MM.1S (cell line): ENCODE data around the gene CCNF.

Source experiments
- DNase-seq: peaks from one replicate; pipeline ENCODE4 v3.0.0-alpha.2; 2015
- H2AFZ ChIP-seq: fragments of 300-600 bp; sonication (generic); 2 replicates; pipeline ENCODE4 v1.6.0; 2016; ENCODE audit warnings: antibody characterized with exemption, low read length
- H3F3A ChIP-seq: fragments of 300-600 bp; sonication (generic); 2 replicates; pipeline ENCODE4 v1.6.1; 2016; ENCODE audit warnings: mild to moderate bottlenecking, antibody characterized with exemption, low read length, moderate library complexity, mixed read lengths; ENCODE audit not compliant: insufficient read depth
- H3K27ac ChIP-seq: fragments of 300-600 bp; sonication (generic); 2 replicates; pipeline ENCODE4 v1.5.1; 2016; ENCODE audit warnings: mild to moderate bottlenecking, low read length
- H3K27me3 ChIP-seq: fragments of 300-600 bp; sonication (generic); replicated peaks from 2 replicates; pipeline ENCODE4 v1.6.0; 2016; ENCODE audit warnings: low read length; ENCODE audit not compliant: insufficient read depth
- H3K36me3 ChIP-seq: fragments of 300-600 bp; sonication (generic); replicated peaks from 2 replicates; pipeline ENCODE4 v1.6.1; 2016; ENCODE audit warnings: mild to moderate bottlenecking, low read length, mixed read lengths; ENCODE audit not compliant: insufficient read depth
- H3K4me1 ChIP-seq: fragments of 300-600 bp; sonication (generic); 2 replicates; pipeline ENCODE4 v1.6.1; 2016; ENCODE audit warnings: low read length, mixed read lengths
- H3K4me2 ChIP-seq: fragments of 300-600 bp; sonication (generic); 2 replicates; pipeline ENCODE4 v1.6.0; 2016; ENCODE audit warnings: low read depth, low read length
- H3K4me3 ChIP-seq: fragments of 300-600 bp; sonication (generic); 2 replicates; pipeline ENCODE4 v1.5.1; 2016; ENCODE audit warnings: low read length, mixed read lengths
- H3K79me2 ChIP-seq: fragments of 300-600 bp; sonication (generic); 2 replicates; pipeline ENCODE4 v1.6.1; 2016; ENCODE audit warnings: mixed run types, low read length, mixed read lengths
- H3K9ac ChIP-seq: fragments of 300-600 bp; sonication (generic); 2 replicates; pipeline ENCODE4 v1.6.1; 2016; ENCODE audit warnings: low read length, mixed read lengths
- H3K9me2 ChIP-seq: fragments of 300-600 bp; sonication (generic); replicated peaks from 2 replicates; pipeline ENCODE4 v1.6.1; 2016; ENCODE audit warnings: mild to moderate bottlenecking, low read length, mixed read lengths; ENCODE audit not compliant: insufficient read depth
- H3K9me3 ChIP-seq: fragments of 300-600 bp; sonication (generic); replicated peaks from 2 replicates; pipeline ENCODE4 v1.6.1; 2016; ENCODE audit warnings: mild to moderate bottlenecking, low read length, mixed read lengths; ENCODE audit not compliant: insufficient read depth
- H4K20me1 ChIP-seq: fragments of 300-600 bp; sonication (generic); 2 replicates; pipeline ENCODE4 v1.6.1; 2016; ENCODE audit warnings: mild to moderate bottlenecking, low read length, moderate library complexity, mixed read lengths; ENCODE audit not compliant: insufficient read depth
- CTCF ChIP-seq: fragments of 300-600 bp; sonication (generic); IDR thresholded peaks from 2 replicates; pipeline ENCODE4 v1.5.1; 2016; ENCODE audit warnings: antibody characterized with exemption, low read length, mixed read lengths
- EZH2 ChIP-seq: fragments of 300-600 bp; sonication (generic); optimal IDR thresholded peaks from 2 replicates; pipeline ENCODE3; 2017; ENCODE audit warnings: low read depth, mild to moderate bottlenecking, antibody characterized with exemption, low read length, mixed read lengths
- EZH2phosphoT487 ChIP-seq: fragments of 300-600 bp; sonication (generic); IDR thresholded peaks from 2 replicates; pipeline ENCODE4 v1.6.1; 2018; ENCODE audit warnings: antibody characterized with exemption, low read length

The CCNF gene

DNA sequence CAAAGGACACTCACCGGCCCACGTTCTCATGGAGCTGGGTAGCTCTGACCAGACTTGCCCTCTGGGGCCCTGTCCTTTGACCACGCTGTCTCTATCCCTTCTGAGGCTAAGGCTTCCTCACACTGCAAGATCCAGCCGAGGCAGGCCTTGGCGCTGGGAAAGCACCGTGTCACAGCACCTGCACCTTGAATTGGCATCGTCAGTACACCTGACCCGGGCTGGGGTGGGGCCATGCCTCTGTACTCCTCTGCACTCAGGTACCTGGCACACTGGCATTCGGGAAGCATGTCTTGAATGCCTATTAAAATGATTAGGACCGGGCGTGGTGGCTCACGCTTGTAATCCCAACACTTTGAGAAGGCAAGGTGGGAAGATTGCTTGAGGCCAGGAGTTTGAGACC lies 51.7 kb downstream of the CCNF start:
- no peak overlapping the region for H3K4me3 ChIP-seq
- H3K4me1 ChIP-seq: no peaks in the 10 kb centered on the region
- no peak for DNase-seq
- no peak overlapping the region for H3K4me2 ChIP-seq
- TF ChIP-seq CTCF (no peak), EZH2phosphoT487 (no peak), EZH2 (no peak)
- no peaks in the 10 kb centered on the region for H3K27me3 ChIP-seq
- no peaks in the 10 kb centered on the region for H3K36me3 ChIP-seq
- H3K9me3 ChIP-seq: no peaks in the 10 kb centered on the region
- no peaks in the 10 kb centered on the region for H3K9me2 ChIP-seq
- H4K20me1 ChIP-seq: no peaks in the 10 kb centered on the region
- no peak overlapping the region for H3K9ac ChIP-seq
- H3F3A ChIP-seq: peaks cover 4% of the 10 kb centered on the region; the same call in 1 of the 2 replicates
- peaks cover 22% of the 10 kb centered on the region for H3K79me2 ChIP-seq
- no peak overlapping the region for H2AFZ ChIP-seq
- no peak overlapping the region for H3K27ac ChIP-seq

DNA sequence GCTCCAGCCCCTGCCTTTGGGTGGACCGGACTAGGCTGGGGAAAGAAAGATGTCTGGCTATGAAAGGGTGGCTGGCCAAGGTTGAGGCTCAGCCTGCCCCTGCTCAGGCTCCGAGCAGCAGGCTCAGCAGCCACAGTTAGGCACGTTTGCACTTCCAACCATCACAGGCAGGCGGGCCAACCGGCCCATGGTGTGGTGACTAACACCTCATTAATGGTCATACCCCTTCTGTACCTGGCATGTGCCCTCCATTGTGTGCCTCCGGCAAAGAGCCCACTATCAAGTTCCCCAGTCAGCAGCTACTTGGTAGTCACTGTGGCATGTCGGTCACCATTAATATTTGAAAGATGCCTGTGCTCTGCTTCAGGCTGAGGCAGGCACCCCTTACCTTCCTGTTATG lies 52.4 kb downstream of the CCNF start:
- no peaks in the 10 kb centered on the region for H3K36me3 ChIP-seq
- no peak overlapping the region for H3K4me2 ChIP-seq
- H3K4me1 ChIP-seq: no peaks in the 10 kb centered on the region
- peaks cover 16% of the 10 kb centered on the region; the same call in 1 of the 2 replicates for H3K79me2 ChIP-seq
- H3K9ac ChIP-seq: no peak overlapping the region
- no peaks in the 10 kb centered on the region for H3K27me3 ChIP-seq
- H4K20me1 ChIP-seq: no peaks in the 10 kb centered on the region
- H3K27ac ChIP-seq: no peak overlapping the region
- TF ChIP-seq EZH2phosphoT487 (no peak), EZH2 (no peak), CTCF (no peak)
- no peaks in the 10 kb centered on the region for H3K9me3 ChIP-seq
- no peak overlapping the region for H3K4me3 ChIP-seq
- no peak for DNase-seq
- H2AFZ ChIP-seq: no peak overlapping the region
- no peaks in the 10 kb centered on the region for H3F3A ChIP-seq
- no peaks in the 10 kb centered on the region for H3K9me2 ChIP-seq

DNA sequence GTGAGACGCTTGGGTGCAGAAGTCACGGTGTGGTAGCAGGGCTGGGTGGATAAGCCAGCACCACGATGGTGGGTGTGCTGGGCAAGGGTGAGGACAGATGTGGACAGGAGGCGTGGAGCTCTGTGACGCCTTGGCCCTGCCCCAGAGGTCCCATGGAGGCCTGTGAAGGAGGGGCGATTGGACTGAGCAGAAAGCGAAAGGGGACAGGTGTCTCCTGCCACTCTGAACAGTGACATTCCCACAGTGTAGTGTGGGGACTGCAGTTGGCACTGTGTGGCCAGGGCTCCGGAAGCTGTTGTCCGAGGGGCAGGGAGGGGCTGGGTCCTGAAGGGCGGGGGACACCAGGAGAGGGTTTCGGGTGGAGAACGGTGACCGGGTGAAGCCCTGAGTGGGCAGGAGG lies 53.0 kb downstream of the CCNF start:
- H3K9me2 ChIP-seq: no peaks in the 10 kb centered on the region
- no peak overlapping the region for H3K27ac ChIP-seq
- DNase-seq: no peak
- TF ChIP-seq CTCF (no peak), EZH2 (no peak), EZH2phosphoT487 (no peak)
- H3K27me3 ChIP-seq: no peaks in the 10 kb centered on the region
- no peaks in the 10 kb centered on the region for H3K4me1 ChIP-seq
- H3K4me2 ChIP-seq: no peak overlapping the region
- no peak overlapping the region for H3K9ac ChIP-seq
- no peak overlapping the region for H2AFZ ChIP-seq
- H4K20me1 ChIP-seq: no peaks in the 10 kb centered on the region
- no peaks in the 10 kb centered on the region for H3K9me3 ChIP-seq
- H3K36me3 ChIP-seq: no peaks in the 10 kb centered on the region
- peaks cover 13% of the 10 kb centered on the region; the same call in 1 of the 2 replicates for H3K79me2 ChIP-seq
- no peak overlapping the region for H3K4me3 ChIP-seq
- H3F3A ChIP-seq: no peaks in the 10 kb centered on the region
